Lower leg skin (tissue), 4 donors: ENCODE results near the gene NEURL1. TPM values are rescaled to one million over a fixed set of nuclear protein-coding genes. Genes with fewer than 3 reads are reported as not detected.

Experiments
- DNase-seq, 2 donors: peaks; one replicate each; pipeline ENCODE4 v3.0.0-alpha.2; 2019; ENCODE audit warnings: low spot score in 2 of 2
- H3K4me3 ChIP-seq: fragments of 200-600 bp; sonication (generic); 2 replicates; pipeline ENCODE4 v1.5.1; 2017; ENCODE audit warnings: mild to moderate bottlenecking, low read depth; ENCODE audit not compliant: poor library complexity, severe bottlenecking
- CTCF ChIP-seq, 3 donors: fragments of 450-650 bp; IDR thresholded peaks; one replicate each; pipeline ENCODE4 v1.5.1; 2016; ENCODE audit warnings: antibody characterized with exemption in 3 of 3, mild to moderate bottlenecking in 3 of 3, moderate library complexity in 2 of 3
- POLR2A ChIP-seq, 2 donors: fragments of 450-650 bp; IDR thresholded peaks; one replicate each; pipeline ENCODE4 v1.6.1; 2016 to 2017; ENCODE audit warnings: antibody characterized with exemption in 2 of 2, mild to moderate bottlenecking in 1 of 2, moderate library complexity in 1 of 2
- WGBS, 2 donors: methylation state at CpG; one replicate each; pipeline ENCODE4 v1.1.5; 2018; 5-methylcytosine and 5-hydroxymethylcytosine counted together
- intact Hi-C: fragments of 100-400 bp; cut with DNase I; formaldehyde crosslinking; loops from one replicate; pipeline ENCODE4 v1.15.0; 2023; ENCODE audit warnings: low total_unique reads
- total RNA-seq, 4 donors: library from RNA; depleted of rRNA; stranded (reverse); fragments of >200 nt; gene quantifications; one replicate each; pipeline ENCODE4 v1.1.0, GENCODE V29; 2016

NEURL1 gene
- total RNA-seq, 4 donors from 2014 or later: 0.13 to 0.23 (median 0.22) TPM; not detected in 1

GRCh38 chr10:103571656-103571975, 78.1 kb downstream of the NEURL1 start:
- no peak for TF ChIP-seq CTCF (IDR thresholded peaks at IDR 0.05)
- TF ChIP-seq POLR2A (IDR thresholded peaks at IDR 0.05): no peak
- no peak for DNase-seq
- intact Hi-C loops: no loop called here
- H3K4me3 ChIP-seq: no peak overlapping the region
- WGBS, 2 donors: 95 to 97% methylated on average over 18 of the region's 18 CpGs

- WGBS, 2 donors: 90 to 91% methylated on average over 10 of the region's 10 CpGs
- DNase-seq: no peak
- TF ChIP-seq CTCF (IDR thresholded peaks at IDR 0.05) (no peak), POLR2A (IDR thresholded peaks at IDR 0.05) (no peak)
- no peak overlapping the region for H3K4me3 ChIP-seq
- intact Hi-C loops: no loop called here
These were observed 79.1 kb downstream of the NEURL1 start for GRCh38 chr10:103572347-103573204.

GRCh38 chr10:103573205-103573487, 79.6 kb downstream of the NEURL1 start:
- no peak for DNase-seq
- H3K4me3 ChIP-seq: no peak overlapping the region
- TF ChIP-seq CTCF (IDR thresholded peaks at IDR 0.05) (no peak), POLR2A (IDR thresholded peaks at IDR 0.05) (no peak)
- 78 to 87% methylated on average over 7 of the region's 7 CpGs for WGBS, 2 donors
- intact Hi-C loops: no loop called here

GRCh38 chr10:103574097-103575061, 80.9 kb downstream of the NEURL1 start:
- 84% methylated on average over 16 of the region's 16 CpGs for WGBS, 2 donors
- H3K4me3 ChIP-seq: no peak overlapping the region
- TF ChIP-seq POLR2A (IDR thresholded peaks at IDR 0.05): no peak
- no peak for TF ChIP-seq CTCF (IDR thresholded peaks at IDR 0.05)
- no peak for DNase-seq
- intact Hi-C loops: no loop called here

- intact Hi-C loops: no loop called here
- WGBS, 2 donors: 63 to 73% methylated on average over 6 of the region's 6 CpGs
- no peak for TF ChIP-seq POLR2A (IDR thresholded peaks at IDR 0.05)
- TF ChIP-seq CTCF (IDR thresholded peaks at IDR 0.05): no peak
- no peak overlapping the region for H3K4me3 ChIP-seq
- no peak for DNase-seq
These were observed 82.0 kb downstream of the NEURL1 start for GRCh38 chr10:103575416-103576075.
